ENCODE data around the gene RNF213.

The RNF213 gene

GRCh38 chr17:80316927-80317705 lies 56.5 kb downstream of the RNF213 start:
- H3K4me3 Mint-ChIP-seq, result no peak overlapping the region
- TF ChIP-seq, protein P1, sequence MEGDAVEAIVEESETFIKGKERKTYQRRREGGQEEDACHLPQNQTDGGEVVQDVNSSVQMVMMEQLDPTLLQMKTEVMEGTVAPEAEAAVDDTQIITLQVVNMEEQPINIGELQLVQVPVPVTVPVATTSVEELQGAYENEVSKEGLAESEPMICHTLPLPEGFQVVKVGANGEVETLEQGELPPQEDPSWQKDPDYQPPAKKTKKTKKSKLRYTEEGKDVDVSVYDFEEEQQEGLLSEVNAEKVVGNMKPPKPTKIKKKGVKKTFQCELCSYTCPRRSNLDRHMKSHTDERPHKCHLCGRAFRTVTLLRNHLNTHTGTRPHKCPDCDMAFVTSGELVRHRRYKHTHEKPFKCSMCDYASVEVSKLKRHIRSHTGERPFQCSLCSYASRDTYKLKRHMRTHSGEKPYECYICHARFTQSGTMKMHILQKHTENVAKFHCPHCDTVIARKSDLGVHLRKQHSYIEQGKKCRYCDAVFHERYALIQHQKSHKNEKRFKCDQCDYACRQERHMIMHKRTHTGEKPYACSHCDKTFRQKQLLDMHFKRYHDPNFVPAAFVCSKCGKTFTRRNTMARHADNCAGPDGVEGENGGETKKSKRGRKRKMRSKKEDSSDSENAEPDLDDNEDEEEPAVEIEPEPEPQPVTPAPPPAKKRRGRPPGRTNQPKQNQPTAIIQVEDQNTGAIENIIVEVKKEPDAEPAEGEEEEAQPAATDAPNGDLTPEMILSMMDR (IDR thresholded peaks at IDR 0.05; ENCODE audit: unreplicated experiment in 3 of 3), result no peak
- no peaks in the 10 kb centered on the region for H3K4me1 Mint-ChIP-seq
- no peaks in the 10 kb centered on the region for H3K9me3 Mint-ChIP-seq
- H3K27me3 Mint-ChIP-seq (ENCODE audit: low read depth), result no peaks in the 10 kb centered on the region
- H3K27ac Mint-ChIP-seq, result no peak overlapping the region
- H3K36me3 Mint-ChIP-seq (ENCODE audit: low read depth), result peaks cover 60% of the 10 kb centered on the region

DNA sequence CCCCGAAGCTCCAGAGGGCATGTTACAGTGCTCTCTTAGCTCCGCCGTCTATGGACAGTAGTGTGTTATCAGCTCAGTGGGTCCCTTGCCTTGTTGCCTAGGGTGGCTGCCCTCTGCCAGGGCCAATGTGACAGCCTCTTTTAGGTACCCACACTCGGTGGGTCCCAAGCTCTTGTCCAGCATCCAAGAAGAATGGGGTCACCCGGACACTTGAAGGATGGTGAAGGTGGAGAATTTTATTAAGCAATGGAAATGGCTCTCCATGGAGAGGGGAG lies 57.0 kb downstream of the RNF213 start:
- Mint-ChIP-seq H3K27me3 (ENCODE audit: low read depth) (no peaks in the 10 kb centered on the region), H3K4me3 (no peak overlapping the region), H3K27ac (no peak overlapping the region), H3K36me3 (ENCODE audit: low read depth) (peaks cover 65% of the 10 kb centered on the region), H3K4me1 (no peaks in the 10 kb centered on the region), H3K9me3 (no peaks in the 10 kb centered on the region)
- TF ChIP-seq, protein P1 (IDR thresholded peaks at IDR 0.05; ENCODE audit: unreplicated experiment in 3 of 3), result no peak

DNA sequence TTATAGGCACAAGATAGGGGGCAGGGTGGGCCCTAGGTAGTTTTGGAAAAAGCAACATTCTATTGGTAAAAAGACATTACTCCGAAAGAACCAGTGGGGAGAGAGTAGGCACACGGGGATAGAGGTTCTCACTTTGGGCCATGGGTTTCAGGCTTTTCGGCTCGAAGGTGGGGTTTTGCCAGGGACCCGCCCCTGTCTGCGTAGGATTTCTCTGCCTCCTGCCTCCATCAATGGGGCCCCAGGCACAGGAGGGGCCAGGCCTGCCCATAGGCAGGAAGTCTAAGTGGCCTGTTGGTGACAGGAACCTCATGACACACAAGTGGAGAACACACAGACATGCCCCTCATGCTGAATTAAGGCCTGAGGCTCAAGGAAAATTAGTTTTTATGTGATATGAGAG lies 57.5 kb downstream of the RNF213 start:
- H3K27me3 Mint-ChIP-seq (ENCODE audit: low read depth), result no peaks in the 10 kb centered on the region
- TF ChIP-seq, protein P1 (IDR thresholded peaks at IDR 0.05; ENCODE audit: unreplicated experiment in 3 of 3), result no peak
- peaks cover 3% of the 10 kb centered on the region for H3K9me3 Mint-ChIP-seq
- H3K4me1 Mint-ChIP-seq, result no peaks in the 10 kb centered on the region
- no peak overlapping the region for H3K4me3 Mint-ChIP-seq
- H3K27ac Mint-ChIP-seq, result no peak overlapping the region
- H3K36me3 Mint-ChIP-seq (ENCODE audit: low read depth), result peaks cover 65% of the 10 kb centered on the region

- peaks cover 9% of the 10 kb centered on the region for H3K9me3 Mint-ChIP-seq
- TF ChIP-seq, protein P1 (IDR thresholded peaks at IDR 0.05; ENCODE audit: unreplicated experiment in 3 of 3), result no peak
- no peak overlapping the region for H3K27ac Mint-ChIP-seq
- no peaks in the 10 kb centered on the region for H3K4me1 Mint-ChIP-seq
- no peak overlapping the region for H3K4me3 Mint-ChIP-seq
- peaks cover 73% of the 10 kb centered on the region for H3K36me3 Mint-ChIP-seq (ENCODE audit: low read depth)
- no peaks in the 10 kb centered on the region for H3K27me3 Mint-ChIP-seq (ENCODE audit: low read depth)
Observed at GRCh38 chr17:80319262-80319998, 58.8 kb downstream of the RNF213 start.

GRCh38 chr17:80319999-80320344 lies 59.3 kb downstream of the RNF213 start:
- H3K9me3 Mint-ChIP-seq, result peaks cover 9% of the 10 kb centered on the region
- TF ChIP-seq, protein P1 (IDR thresholded peaks at IDR 0.05; ENCODE audit: unreplicated experiment in 3 of 3), result no peak
- H3K4me1 Mint-ChIP-seq, result no peaks in the 10 kb centered on the region
- H3K4me3 Mint-ChIP-seq, result no peak overlapping the region
- peaks cover 79% of the 10 kb centered on the region for H3K36me3 Mint-ChIP-seq (ENCODE audit: low read depth)
- H3K27ac Mint-ChIP-seq, result no peak overlapping the region
- H3K27me3 Mint-ChIP-seq (ENCODE audit: low read depth), result no peaks in the 10 kb centered on the region

DNA sequence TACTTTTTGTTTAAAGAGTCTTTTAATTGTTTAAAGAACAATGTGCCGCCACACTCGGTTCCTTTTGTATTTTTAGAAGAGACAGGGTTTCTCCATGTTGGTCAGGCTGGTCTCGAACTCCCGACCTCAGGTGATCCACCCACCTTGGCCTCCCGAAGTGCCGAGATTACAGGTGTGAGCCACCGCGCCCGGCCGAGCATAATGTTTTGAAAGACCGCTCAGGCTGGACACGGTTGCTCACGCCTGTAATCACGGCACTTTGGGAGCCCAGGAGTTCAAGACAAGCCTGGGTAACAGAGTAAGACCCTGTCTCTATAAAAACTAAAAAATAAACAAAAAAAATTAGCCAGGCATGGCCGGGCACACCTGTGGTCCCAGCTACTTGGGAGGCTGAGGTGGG lies 59.8 kb downstream of the RNF213 start:
- H3K4me3 Mint-ChIP-seq, result no peak overlapping the region
- peaks cover 9% of the 10 kb centered on the region for H3K9me3 Mint-ChIP-seq
- H3K36me3 Mint-ChIP-seq (ENCODE audit: low read depth), result peaks cover 84% of the 10 kb centered on the region
- no peak overlapping the region for H3K27ac Mint-ChIP-seq
- TF ChIP-seq, protein P1 (IDR thresholded peaks at IDR 0.05; ENCODE audit: unreplicated experiment in 3 of 3), result no peak
- H3K27me3 Mint-ChIP-seq (ENCODE audit: low read depth), result no peaks in the 10 kb centered on the region
- no peaks in the 10 kb centered on the region for H3K4me1 Mint-ChIP-seq
